Ramos (cell line): ENCODE results near the gene RABGAP1L.

Experiments
- in situ Hi-C: fragments of 300-500 bp; cut with MboI; formaldehyde crosslinking; loops from one replicate; pipeline ENCODE4 v1.14.3; 2022; ENCODE audit warnings: low sequenced_read_pairs; ENCODE audit not compliant: unreplicated experiment

Gene RABGAP1L

GRCh38 chr1:174726880-174727585 is 567.7 kb downstream of the RABGAP1L start:
- in situ Hi-C loops: loop anchor here (25.0 kb wide), 3 partner anchors 640 to 1990 kb away; no protein-coding TSS in a partner anchor

- in situ Hi-C loops: loop anchor here (25.0 kb wide), 3 partner anchors 647 to 1997 kb away; no protein-coding TSS in a partner anchor
Observed at GRCh38 chr1:174734270-174734669, 575.0 kb downstream of the RABGAP1L start.

- in situ Hi-C loops: loop anchor here (25.0 kb wide), 3 partner anchors 650 to 2000 kb away; no protein-coding TSS in a partner anchor
Observed at GRCh38 chr1:174736831-174737230, 577.5 kb downstream of the RABGAP1L start.

GRCh38 chr1:174740249-174740968 is 581.1 kb downstream of the RABGAP1L start:
- in situ Hi-C loops: loop anchor here (25.0 kb wide), 3 partner anchors 653 to 2003 kb away; no protein-coding TSS in a partner anchor

GRCh38 chr1:174742805-174743653 is 583.7 kb downstream of the RABGAP1L start:
- in situ Hi-C loops: loop anchor here (25.0 kb wide), 3 partner anchors 656 to 2006 kb away; no protein-coding TSS in a partner anchor

GRCh38 chr1:174743654-174744561 is 584.6 kb downstream of the RABGAP1L start:
- in situ Hi-C loops: loop anchor here (25.0 kb wide), 3 partner anchors 657 to 2007 kb away; no protein-coding TSS in a partner anchor

- in situ Hi-C loops: loop anchor here (5.0 to 25.0 kb wide), 4 partner anchors 488 to 2008 kb away; no protein-coding TSS in a partner anchor
Observed at GRCh38 chr1:174744886-174745285, 585.6 kb downstream of the RABGAP1L start.

- in situ Hi-C loops: loop anchor here (5.0 to 25.0 kb wide), 4 partner anchors 489 to 2009 kb away; no protein-coding TSS in a partner anchor
Observed at GRCh38 chr1:174746024-174746808, 586.9 kb downstream of the RABGAP1L start.

- in situ Hi-C loops: loop anchor here (5.0 to 25.0 kb wide), 4 partner anchors 490 to 2010 kb away; no protein-coding TSS in a partner anchor
Observed at GRCh38 chr1:174747613-174748012, 588.3 kb downstream of the RABGAP1L start.

- in situ Hi-C loops: loop anchor here (5.0 to 25.0 kb wide), 4 partner anchors 491 to 2011 kb away; no protein-coding TSS in a partner anchor
Observed at GRCh38 chr1:174748586-174748985, 589.3 kb downstream of the RABGAP1L start.

- in situ Hi-C loops: no loop called here
Observed at GRCh38 chr1:174753131-174753530, 593.8 kb downstream of the RABGAP1L start.

GRCh38 chr1:174761335-174761734 is 602.0 kb downstream of the RABGAP1L start:
- in situ Hi-C loops: loop anchor here (10.0 kb wide), 1 partner anchor 363 kb away; no protein-coding TSS in a partner anchor

- in situ Hi-C loops: loop anchor here (10.0 kb wide), 1 partner anchor 363 kb away; no protein-coding TSS in a partner anchor
Observed at GRCh38 chr1:174761901-174762585, 602.7 kb downstream of the RABGAP1L start.

GRCh38 chr1:174764191-174764590 is 604.9 kb downstream of the RABGAP1L start:
- in situ Hi-C loops: loop anchor here (10.0 kb wide), 1 partner anchor 361 kb away; no protein-coding TSS in a partner anchor

GRCh38 chr1:174766727-174767126 is 607.4 kb downstream of the RABGAP1L start:
- in situ Hi-C loops: loop anchor here (10.0 kb wide), 1 partner anchor 358 kb away; no protein-coding TSS in a partner anchor

- in situ Hi-C loops: loop anchor here (10.0 kb wide), 1 partner anchor 356 kb away; no protein-coding TSS in a partner anchor
Observed at GRCh38 chr1:174768516-174768915, 609.2 kb downstream of the RABGAP1L start.

GRCh38 chr1:174768949-174769348 is 609.6 kb downstream of the RABGAP1L start:
- in situ Hi-C loops: loop anchor here (10.0 kb wide), 1 partner anchor 356 kb away; no protein-coding TSS in a partner anchor
